ENCODE data around the gene ENG.
"Not testable (repeated sequence)": the region's sequence is repeated elsewhere in the genome, so short reads cannot be mapped to it uniquely, and the experiment has no call there.

The ENG gene

GRCh38 chr9:127865645-127866464, 11.4 kb upstream of the ENG start:
- DNase-seq (ENCODE audit: low spot score), result no peak

GRCh38 chr9:127863191-127863621, 8.7 kb upstream of the ENG start:
- DNase-seq (ENCODE audit: low spot score), result no peak

- DNase-seq (ENCODE audit: low spot score), result peak; percentile 60
Measured at GRCh38 chr9:127862075-127863011, 7.9 kb upstream of the ENG start.

GRCh38 chr9:127860779-127861178, 6.3 kb upstream of the ENG start:
- no peak for DNase-seq (ENCODE audit: low spot score)

GRCh38 chr9:127860260-127860659, 5.8 kb upstream of the ENG start:
- DNase-seq (ENCODE audit: low spot score), result no peak

GRCh38 chr9:127858041-127858512, 3.6 kb upstream of the ENG start:
- no peak for DNase-seq (ENCODE audit: low spot score)

- no peak for DNase-seq (ENCODE audit: low spot score)
Measured at GRCh38 chr9:127857278-127857677, 2.8 kb upstream of the ENG start.

GRCh38 chr9:127856729-127857116, 2.3 kb upstream of the ENG start:
- DNase-seq (ENCODE audit: low spot score), result no peak

- no peak for DNase-seq (ENCODE audit: low spot score)
Measured at GRCh38 chr9:127856094-127856728, 1.8 kb upstream of the ENG start.

- DNase-seq (ENCODE audit: low spot score), result no peak
Measured at GRCh38 chr9:127855522-127855921, 1.1 kb upstream of the ENG start.

- no peak for DNase-seq (ENCODE audit: low spot score)
Measured at GRCh38 chr9:127854960-127855359, 502 bp upstream of the ENG start.

- no peak for DNase-seq (ENCODE audit: low spot score)
Measured at GRCh38 chr9:127853312-127854183, 910 bp downstream of the ENG start.

GRCh38 chr9:127852829-127853228, 1.6 kb downstream of the ENG start:
- DNase-seq (ENCODE audit: low spot score), result no peak

- DNase-seq (ENCODE audit: low spot score), result no peak
Measured at GRCh38 chr9:127850286-127850830, 4.1 kb downstream of the ENG start.

GRCh38 chr9:127848756-127849504, 5.5 kb downstream of the ENG start:
- DNase-seq (ENCODE audit: low spot score), result no peak

- DNase-seq (ENCODE audit: low spot score), result no peak
Measured at GRCh38 chr9:127847833-127848755, 6.4 kb downstream of the ENG start.

GRCh38 chr9:127847178-127847510, 7.3 kb downstream of the ENG start:
- no peak for DNase-seq (ENCODE audit: low spot score)

GRCh38 chr9:127846443-127847177, 7.8 kb downstream of the ENG start:
- DNase-seq (ENCODE audit: low spot score), result no peak

- not testable (repeated sequence) for DNase-seq (ENCODE audit: low spot score)
Measured at GRCh38 chr9:127845619-127846018, 8.8 kb downstream of the ENG start.

All from putamen (tissue), 1 donor.